ENCODE data around the gene CD2AP.

- TF ChIP-seq, protein P1, sequence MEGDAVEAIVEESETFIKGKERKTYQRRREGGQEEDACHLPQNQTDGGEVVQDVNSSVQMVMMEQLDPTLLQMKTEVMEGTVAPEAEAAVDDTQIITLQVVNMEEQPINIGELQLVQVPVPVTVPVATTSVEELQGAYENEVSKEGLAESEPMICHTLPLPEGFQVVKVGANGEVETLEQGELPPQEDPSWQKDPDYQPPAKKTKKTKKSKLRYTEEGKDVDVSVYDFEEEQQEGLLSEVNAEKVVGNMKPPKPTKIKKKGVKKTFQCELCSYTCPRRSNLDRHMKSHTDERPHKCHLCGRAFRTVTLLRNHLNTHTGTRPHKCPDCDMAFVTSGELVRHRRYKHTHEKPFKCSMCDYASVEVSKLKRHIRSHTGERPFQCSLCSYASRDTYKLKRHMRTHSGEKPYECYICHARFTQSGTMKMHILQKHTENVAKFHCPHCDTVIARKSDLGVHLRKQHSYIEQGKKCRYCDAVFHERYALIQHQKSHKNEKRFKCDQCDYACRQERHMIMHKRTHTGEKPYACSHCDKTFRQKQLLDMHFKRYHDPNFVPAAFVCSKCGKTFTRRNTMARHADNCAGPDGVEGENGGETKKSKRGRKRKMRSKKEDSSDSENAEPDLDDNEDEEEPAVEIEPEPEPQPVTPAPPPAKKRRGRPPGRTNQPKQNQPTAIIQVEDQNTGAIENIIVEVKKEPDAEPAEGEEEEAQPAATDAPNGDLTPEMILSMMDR (IDR thresholded peaks at IDR 0.05; ENCODE audit: insufficient read depth, low read depth, low read length), result no peak
- TF ChIP-seq EZH2 (IDR thresholded peaks at IDR 0.05; ENCODE audit: insufficient read depth, low read length), result no peak
These were observed 8.0 kb downstream of the CD2AP start for GRCh38 chr6:47485491-47486135.
